SU-DHL-6 (cell line): ENCODE measurements around the gene CDCA3.

Source experiments
- H2AFZ ChIP-seq: fragments of 200-600 bp; sonication (generic); 2 replicates; pipeline ENCODE4 v1.6.1; 2014; ENCODE audit warnings: low read depth, mild to moderate bottlenecking, moderate library complexity, mixed read lengths, antibody characterized with exemption, low read length; ENCODE audit not compliant: severe bottlenecking
- H3F3A ChIP-seq: fragments of 200-600 bp; shearing (Covaris generic); 2 replicates; pipeline ENCODE4 v1.6.0; 2016; ENCODE audit warnings: antibody characterized with exemption, mild to moderate bottlenecking; ENCODE audit not compliant: insufficient read depth
- H3K27ac ChIP-seq: fragments of 200-600 bp; sonication (generic); 2 replicates; pipeline ENCODE4 v1.5.1; 2016; ENCODE audit warnings: low read depth, mild to moderate bottlenecking, low read length, moderate library complexity, mixed read lengths
- H3K27me3 ChIP-seq: fragments of 200-600 bp; sonication (generic), shearing (Covaris generic); 2 replicates; pipeline ENCODE4 v1.6.0; 2014; ENCODE audit warnings: mild to moderate bottlenecking, low read length
- H3K36me3 ChIP-seq: fragments of 200-600 bp; sonication (generic); 2 replicates; pipeline ENCODE4 v1.6.1; 2014; ENCODE audit warnings: mild to moderate bottlenecking, low read length, mixed read lengths
- H3K4me2 ChIP-seq: fragments of 300-600, 200-600 bp; shearing (Covaris generic), sonication (generic); 2 replicates; pipeline ENCODE4 v1.6.0; 2014; ENCODE audit warnings: low read length, low read depth, mild to moderate bottlenecking; ENCODE audit not compliant: poor library complexity, severe bottlenecking
- H3K4me3 ChIP-seq: fragments of 200-600 bp; sonication (generic); 2 replicates; pipeline ENCODE4 v1.5.1; 2014; ENCODE audit warnings: antibody characterized with exemption, low read length, mild to moderate bottlenecking, mixed read lengths; ENCODE audit not compliant: insufficient read depth, poor library complexity, severe bottlenecking
- H3K79me2 ChIP-seq: fragments of 200-600 bp; sonication (generic); 2 replicates; pipeline ENCODE4 v1.6.1; 2014; ENCODE audit warnings: mild to moderate bottlenecking, low read length, moderate library complexity; ENCODE audit not compliant: insufficient read depth
- H3K9ac ChIP-seq: fragments of 200-600 bp; sonication (generic); 2 replicates; pipeline ENCODE4 v1.7.0; 2014; ENCODE audit warnings: mild to moderate bottlenecking, low read length
- H3K9me2 ChIP-seq: fragments of 200-600 bp; sonication (generic); replicated peaks from 2 replicates; pipeline ENCODE4 v1.6.1; 2014; ENCODE audit warnings: low read length; ENCODE audit not compliant: insufficient read depth
- H3K9me3 ChIP-seq: fragments of 200-600 bp; sonication (generic); 2 replicates; pipeline ENCODE4 v1.6.1; 2014; ENCODE audit warnings: low read length, mixed read lengths; ENCODE audit not compliant: insufficient read depth
- H4K20me1 ChIP-seq: fragments of 200-600 bp; sonication (generic); 2 replicates; pipeline ENCODE4 v1.6.1; 2014; ENCODE audit warnings: low read depth, mild to moderate bottlenecking, antibody characterized with exemption, low read length, moderate library complexity, mixed read lengths
- EZH2phosphoT487 ChIP-seq: fragments of 200-600 bp; sonication (generic), shearing (Covaris generic); conservative IDR thresholded peaks from 2 replicates; pipeline ENCODE4 v1.6.1; 2018; ENCODE audit warnings: mild to moderate bottlenecking, antibody characterized with exemption, low read length, moderate library complexity, mixed read lengths
- TF ChIP-seq, protein P1 (sequence below): fragments of 200-600 bp; sonication (generic); IDR thresholded peaks from one replicate; pipeline ENCODE4 v1.5.1; 2017; ENCODE audit warnings: antibody characterized with exemption, mild to moderate bottlenecking, low read length, moderate library complexity; ENCODE audit not compliant: insufficient read depth, poor library complexity, severe bottlenecking

The CDCA3 gene

DNA sequence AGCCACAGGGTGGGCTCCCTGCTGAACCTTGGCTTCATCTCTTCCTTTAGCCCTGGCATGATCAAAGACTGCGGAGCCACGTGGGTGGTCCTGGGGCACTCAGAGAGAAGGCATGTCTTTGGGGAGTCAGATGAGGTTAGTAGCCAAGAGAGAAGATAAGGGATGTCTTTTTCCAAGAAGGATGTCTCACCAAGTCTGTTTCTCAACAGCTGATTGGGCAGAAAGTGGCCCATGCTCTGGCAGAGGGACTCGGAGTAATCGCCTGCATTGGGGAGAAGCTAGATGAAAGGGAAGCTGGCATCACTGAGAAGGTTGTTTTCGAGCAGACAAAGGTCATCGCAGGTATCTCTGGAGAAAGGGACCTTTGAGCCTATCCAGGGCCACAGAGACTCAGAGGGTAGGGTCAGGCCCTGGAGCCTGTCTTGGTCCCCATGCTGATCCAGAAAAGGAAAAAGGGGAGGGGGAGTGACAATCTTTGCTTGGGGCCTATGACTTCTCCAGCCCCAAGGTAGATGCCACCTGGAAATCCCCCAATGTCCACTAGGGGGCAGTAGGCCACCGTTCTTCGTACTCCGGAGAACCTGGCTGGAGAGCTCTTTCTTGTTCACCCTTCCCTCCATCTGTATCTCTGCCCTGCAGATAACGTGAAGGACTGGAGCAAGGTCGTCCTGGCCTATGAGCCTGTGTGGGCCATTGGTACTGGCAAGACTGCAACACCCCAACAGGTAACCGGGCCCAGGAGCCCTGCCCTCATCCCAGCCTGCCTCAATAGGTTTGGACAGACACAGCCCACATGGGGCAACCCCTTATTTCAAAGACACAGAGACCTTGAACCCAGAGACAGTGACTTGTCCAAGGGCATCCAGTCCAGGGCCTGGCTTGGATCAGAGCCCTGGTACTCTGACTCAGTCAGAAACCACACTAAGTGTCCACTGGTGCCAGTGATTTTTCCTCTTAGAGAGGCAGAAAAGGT lies 18.2 kb upstream of the CDCA3 start:
- H3K4me3 ChIP-seq = peak overlapping the region; percentile 77
- peak overlapping the region; percentile 98 for H3K9ac ChIP-seq
- peak overlapping the region; percentile 87 for H3K4me2 ChIP-seq
- peaks cover 19% of the 10 kb centered on the region for H3K79me2 ChIP-seq
- TF ChIP-seq EZH2phosphoT487 = no peak
- TF ChIP-seq, protein P1, sequence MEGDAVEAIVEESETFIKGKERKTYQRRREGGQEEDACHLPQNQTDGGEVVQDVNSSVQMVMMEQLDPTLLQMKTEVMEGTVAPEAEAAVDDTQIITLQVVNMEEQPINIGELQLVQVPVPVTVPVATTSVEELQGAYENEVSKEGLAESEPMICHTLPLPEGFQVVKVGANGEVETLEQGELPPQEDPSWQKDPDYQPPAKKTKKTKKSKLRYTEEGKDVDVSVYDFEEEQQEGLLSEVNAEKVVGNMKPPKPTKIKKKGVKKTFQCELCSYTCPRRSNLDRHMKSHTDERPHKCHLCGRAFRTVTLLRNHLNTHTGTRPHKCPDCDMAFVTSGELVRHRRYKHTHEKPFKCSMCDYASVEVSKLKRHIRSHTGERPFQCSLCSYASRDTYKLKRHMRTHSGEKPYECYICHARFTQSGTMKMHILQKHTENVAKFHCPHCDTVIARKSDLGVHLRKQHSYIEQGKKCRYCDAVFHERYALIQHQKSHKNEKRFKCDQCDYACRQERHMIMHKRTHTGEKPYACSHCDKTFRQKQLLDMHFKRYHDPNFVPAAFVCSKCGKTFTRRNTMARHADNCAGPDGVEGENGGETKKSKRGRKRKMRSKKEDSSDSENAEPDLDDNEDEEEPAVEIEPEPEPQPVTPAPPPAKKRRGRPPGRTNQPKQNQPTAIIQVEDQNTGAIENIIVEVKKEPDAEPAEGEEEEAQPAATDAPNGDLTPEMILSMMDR = peak; percentile 75
- H3K27ac ChIP-seq = peak overlapping the region; percentile 84
- H3K9me3 ChIP-seq = no peaks in the 10 kb centered on the region
- H4K20me1 ChIP-seq = no peaks in the 10 kb centered on the region; the same call in 1 of the 2 replicates
- no peaks in the 10 kb centered on the region for H3K9me2 ChIP-seq
- no peak overlapping the region for H2AFZ ChIP-seq
- H3K27me3 ChIP-seq = no peaks in the 10 kb centered on the region
- peaks cover 45% of the 10 kb centered on the region for H3F3A ChIP-seq
- H3K36me3 ChIP-seq = peaks cover 3% of the 10 kb centered on the region; the same call in 1 of the 2 replicates

DNA sequence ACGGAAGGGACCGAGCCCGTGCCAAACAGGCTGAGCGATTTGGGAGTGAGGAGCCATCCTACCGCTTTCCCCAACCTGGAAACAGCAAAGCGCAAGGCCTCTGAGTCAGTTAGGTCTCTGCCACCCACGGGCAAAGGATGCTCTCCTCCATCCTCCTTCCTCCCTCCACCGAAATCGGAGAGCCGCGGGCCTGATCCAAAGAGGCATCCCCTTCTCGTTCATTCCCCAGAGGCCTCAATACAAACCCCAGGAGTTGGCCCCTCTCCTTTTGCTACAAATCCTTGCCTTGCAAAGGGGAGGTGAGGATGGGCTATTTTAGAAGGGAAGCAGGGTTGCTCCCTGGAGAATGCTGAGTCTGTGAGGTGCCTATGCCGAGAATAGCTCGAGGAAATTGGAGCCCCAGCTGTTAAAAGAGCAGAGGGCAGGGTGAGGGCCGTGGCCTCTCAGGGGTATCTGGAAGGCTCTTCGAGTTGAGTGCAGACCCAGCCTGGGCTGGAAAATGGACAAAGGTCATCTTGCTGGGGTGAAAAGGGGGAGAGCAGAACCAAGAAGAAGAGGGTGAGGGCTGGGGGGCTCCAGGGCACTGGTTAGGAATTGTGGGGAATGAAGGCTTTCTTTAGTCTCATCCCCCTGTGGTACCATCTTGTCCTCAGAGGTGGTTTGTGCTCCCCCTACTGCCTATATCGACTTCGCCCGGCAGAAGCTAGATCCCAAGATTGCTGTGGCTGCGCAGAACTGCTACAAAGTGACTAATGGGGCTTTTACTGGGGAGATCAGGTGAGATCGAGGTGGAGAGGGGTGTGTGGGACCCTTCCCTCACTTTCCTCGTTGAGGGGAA lies 17.3 kb upstream of the CDCA3 start:
- H3K36me3 ChIP-seq = peaks cover 3% of the 10 kb centered on the region; the same call in 1 of the 2 replicates
- H3F3A ChIP-seq = peaks cover 38% of the 10 kb centered on the region
- H3K4me3 ChIP-seq = peak overlapping the region; percentile 77
- H3K4me2 ChIP-seq = peak overlapping the region; percentile 87
- peak overlapping the region; percentile 98 for H3K9ac ChIP-seq
- peak overlapping the region; percentile 84 for H3K27ac ChIP-seq
- no peaks in the 10 kb centered on the region; the same call in 1 of the 2 replicates for H4K20me1 ChIP-seq
- no peaks in the 10 kb centered on the region for H3K9me3 ChIP-seq
- H3K9me2 ChIP-seq = no peaks in the 10 kb centered on the region
- TF ChIP-seq, protein P1 = no peak
- no peak for TF ChIP-seq EZH2phosphoT487
- peaks cover 19% of the 10 kb centered on the region for H3K79me2 ChIP-seq
- H3K27me3 ChIP-seq = no peaks in the 10 kb centered on the region
- no peak overlapping the region for H2AFZ ChIP-seq

DNA sequence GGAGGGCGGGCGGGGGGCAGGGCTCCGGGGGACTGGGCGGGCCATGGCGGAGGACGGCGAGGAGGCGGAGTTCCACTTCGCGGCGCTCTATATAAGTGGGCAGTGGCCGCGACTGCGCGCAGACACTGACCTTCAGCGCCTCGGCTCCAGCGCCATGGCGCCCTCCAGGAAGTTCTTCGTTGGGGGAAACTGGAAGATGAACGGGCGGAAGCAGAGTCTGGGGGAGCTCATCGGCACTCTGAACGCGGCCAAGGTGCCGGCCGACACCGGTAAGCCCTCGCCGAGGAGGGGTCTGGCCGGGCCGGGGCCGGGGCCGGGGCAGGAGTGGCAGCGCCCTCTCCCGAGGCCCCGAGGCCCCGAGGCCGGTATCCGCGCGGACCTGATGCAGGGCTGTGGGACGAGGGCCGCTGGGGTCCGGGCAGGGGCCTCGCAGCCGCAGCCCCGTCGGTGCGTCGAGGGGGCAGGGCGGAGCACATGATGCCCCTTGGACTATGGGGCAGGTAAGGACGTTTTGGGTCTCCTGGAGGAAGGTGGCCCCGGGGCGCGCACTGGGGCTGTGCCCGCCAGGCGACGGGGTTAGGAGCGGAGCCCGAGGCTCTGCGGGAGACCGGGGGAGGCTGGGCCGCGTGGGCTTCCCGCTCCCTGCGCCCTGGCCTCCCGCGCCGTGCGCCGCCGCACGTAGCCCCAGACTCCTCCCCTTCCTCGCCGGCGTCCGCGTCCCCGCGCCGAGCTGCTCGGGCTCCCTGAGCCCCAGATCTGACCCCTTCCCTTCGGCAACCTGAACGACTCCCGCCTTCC lies 16.5 kb upstream of the CDCA3 start, which contains the start of gene TPI1:
TSS of gene TPI1 (plus strand) at position 119 of the 798 bp plus-strand sequence. CDS start at position 155, 36 bp downstream.
- Histone ChIP-seq H3K79me2 (peaks cover 19% of the 10 kb centered on the region), H3K27me3 (no peaks in the 10 kb centered on the region), H2AFZ (peak within 1 kb of the TSS; percentile 58)

More for the DNA sequence above, 16.5 kb upstream of the CDCA3 start, which contains the start of gene TPI1:
- Histone ChIP-seq H3K27ac (peak within 1 kb of the TSS; percentile 84), H3K36me3 (peaks cover 3% of the 10 kb centered on the region; the same call in 1 of the 2 replicates), H3K9me2 (no peaks in the 10 kb centered on the region), H3K4me3 (peak within 1 kb of the TSS; percentile 77), H3F3A (peaks cover 38% of the 10 kb centered on the region), H3K9me3 (no peaks in the 10 kb centered on the region), H3K9ac (peak within 1 kb of the TSS; percentile 98), H4K20me1 (no peaks in the 10 kb centered on the region; the same call in 1 of the 2 replicates), H3K4me2 (peak within 1 kb of the TSS; percentile 87)
- TF ChIP-seq, protein P1 = no peak
- TF ChIP-seq EZH2phosphoT487 = no peak
